Measurements from ENCODE around the gene SPOCD1.

- TF ChIP-seq CTCF (IDR thresholded peaks at IDR 0.05 in 8 of 11, conservative IDR thresholded peaks at IDR 0.05 in 3 of 11) = no peak
- no peak for TF ChIP-seq POLR2A (IDR thresholded peaks at IDR 0.05)
Measured at GRCh38 chr1:31763671-31764311, 52.0 kb downstream of the SPOCD1 start.

Measured in spleen (tissue), 7 donors.